CD4-positive, alpha-beta T cell (primary cell): ENCODE measurements around the gene ADCY10. TPM values are rescaled to one million over a fixed set of nuclear protein-coding genes. Genes with fewer than 3 reads are reported as not detected.

Experiments used
- ATAC-seq: fragments of 200-7000 bp; cut with Tn5 transposase; one replicate; pipeline ENCODE4 v1.10.0; 2022; ENCODE audit warnings: mild to moderate bottlenecking; ENCODE audit not compliant: poor library complexity
- CTCF ChIA-PET: fragments of 350-600 bp; sonication (Branson Sonifier 250); formaldehyde crosslinking; loops from one replicate; lab custom pipeline; 2021; ENCODE audit warnings: antibody characterized with exemption, inconsistent platforms; lab: Charles Lee
- POLR2A ChIA-PET: fragments of 350-600 bp; sonication (Branson Sonifier 250); formaldehyde crosslinking; loops from one replicate; lab custom pipeline; 2021; ENCODE audit warnings: antibody characterized with exemption, inconsistent platforms; lab: Charles Lee
- DNase-seq, 14 experiments: peaks; one replicate each; pipeline ENCODE4 v3.0.0-alpha.2; 2013 to 2020; ENCODE audit warnings: mixed read lengths in 2 of 14
- H3K27ac ChIP-seq, 2 donors: one replicate each; pipeline versions ENCODE4 v1.5.1 to v1.7.0; 2013; ENCODE audit warnings: low read length in 2 of 2, low read depth in 1 of 2, mild to moderate bottlenecking in 1 of 2
- H3K27me3 ChIP-seq, 2 experiments: 1 replicate in 1 of 2; 2 replicates in 1 of 2; pipeline versions ENCODE4 v1.6.1 to v1.7.0; 2013; ENCODE audit warnings: low read length in 2 of 2, control low read depth in 1 of 2, mild to moderate bottlenecking in 1 of 2, moderate library complexity in 1 of 2; ENCODE audit not compliant: insufficient read depth in 2 of 2, control insufficient read depth in 1 of 2
- H3K36me3 ChIP-seq: one replicate; pipeline ENCODE4 v1.6.1; 2013; ENCODE audit warnings: low read length, control low read depth; ENCODE audit not compliant: insufficient read depth
- H3K4me1 ChIP-seq: one replicate; pipeline ENCODE4 v1.6.1; 2013; ENCODE audit warnings: low read length, control low read depth; ENCODE audit not compliant: insufficient read depth
- H3K4me3 ChIP-seq: one replicate; pipeline ENCODE4 v1.5.1; 2013; ENCODE audit warnings: mild to moderate bottlenecking, low read length, moderate library complexity
- H3K9me3 ChIP-seq, 2 experiments: 1 replicate in 1 of 2; 2 replicates in 1 of 2; pipeline versions ENCODE4 v1.6.1 to v1.7.0; 2013; ENCODE audit warnings: low read length in 2 of 2, mild to moderate bottlenecking in 2 of 2, control low read depth in 1 of 2, moderate library complexity in 1 of 2; ENCODE audit not compliant: control insufficient read depth in 1 of 2, insufficient read depth in 1 of 2
- H3K27ac Mint-ChIP-seq: one replicate; pipeline ENCODE4 v1.8.0; 2020; ENCODE audit warnings: mixed read lengths
- H3K27me3 Mint-ChIP-seq: one replicate; pipeline ENCODE4 v1.8.0; 2021; ENCODE audit warnings: mixed read lengths
- H3K36me3 Mint-ChIP-seq: one replicate; pipeline ENCODE4 v1.8.0; 2021; ENCODE audit warnings: low read depth, mixed read lengths
- H3K4me1 Mint-ChIP-seq: one replicate; pipeline ENCODE4 v1.8.0; 2021; ENCODE audit warnings: low read depth, mixed read lengths
- H3K4me3 Mint-ChIP-seq: one replicate; pipeline ENCODE4 v1.8.0; 2020; ENCODE audit warnings: mild to moderate bottlenecking, mixed read lengths
- H3K9me3 Mint-ChIP-seq: one replicate; pipeline ENCODE4 v1.8.0; 2020; ENCODE audit warnings: mixed read lengths
- intact Hi-C, 2 experiments: fragments of 100-400 bp; cut with DNase I in 1 of 2; cut with micrococcal nuclease in 1 of 2; formaldehyde crosslinking; loops; one replicate each; pipeline versions ENCODE4 v1.15.1 to v1.9.0; 2023 to 2025; cut with DNase I, micrococcal nuclease
- total RNA-seq, 174 experiments: library from RNA in 2 of 174; stranded (reverse) in 2 of 174; gene quantifications; one replicate each; pipeline ENCODE4 v1.2.3 and lab custom pipeline; 2021 to 2026
- TF ChIP-seq, protein P1 (sequence below): fragments of 200-600 bp; IDR thresholded peaks from one replicate; pipeline ENCODE4 v1.8.0; 2022; ENCODE audit warnings: antibody characterized with exemption, mild to moderate bottlenecking

ADCY10 gene
- total RNA-seq, 2 experiments from 2014 or later, result 0.11 to 0.52 TPM

DNA sequence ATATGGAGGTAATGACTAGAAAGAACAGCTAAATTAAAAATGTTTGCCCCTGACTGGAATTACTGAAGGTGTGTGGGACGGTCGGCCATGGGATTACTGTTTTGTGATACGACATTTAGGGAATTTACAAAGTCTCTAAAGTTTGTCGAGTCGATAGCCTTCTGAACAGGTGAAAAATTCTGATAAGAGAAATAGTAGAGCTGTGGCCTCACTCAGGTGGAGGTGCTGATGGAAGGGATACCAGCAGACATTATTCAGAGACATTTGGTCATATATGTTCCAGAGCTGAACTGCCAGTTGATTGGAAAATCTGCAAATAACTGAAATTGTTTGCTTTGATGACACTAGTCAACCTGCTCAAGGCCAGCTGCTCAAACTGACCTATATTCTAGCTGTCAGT lies 71.1 kb downstream of the ADCY10 start:
- no peaks in the 10 kb centered on the region for H3K36me3 ChIP-seq
- no peak overlapping the region for H3K4me3 Mint-ChIP-seq
- ATAC-seq (no peak), DNase-seq (no peak)
- no peaks in the 10 kb centered on the region for H3K4me1 Mint-ChIP-seq
- H3K27ac Mint-ChIP-seq, result no peak overlapping the region
- ChIA-PET POLR2A (no interaction called here), CTCF (no interaction called here)
- no peaks in the 10 kb centered on the region for H3K4me1 ChIP-seq
- H3K27me3 Mint-ChIP-seq, result no peaks in the 10 kb centered on the region
- no peaks in the 10 kb centered on the region for H3K36me3 Mint-ChIP-seq
- no peaks in the 10 kb centered on the region for H3K9me3 Mint-ChIP-seq
- no peak overlapping the region for H3K4me3 ChIP-seq
- TF ChIP-seq, protein P1, sequence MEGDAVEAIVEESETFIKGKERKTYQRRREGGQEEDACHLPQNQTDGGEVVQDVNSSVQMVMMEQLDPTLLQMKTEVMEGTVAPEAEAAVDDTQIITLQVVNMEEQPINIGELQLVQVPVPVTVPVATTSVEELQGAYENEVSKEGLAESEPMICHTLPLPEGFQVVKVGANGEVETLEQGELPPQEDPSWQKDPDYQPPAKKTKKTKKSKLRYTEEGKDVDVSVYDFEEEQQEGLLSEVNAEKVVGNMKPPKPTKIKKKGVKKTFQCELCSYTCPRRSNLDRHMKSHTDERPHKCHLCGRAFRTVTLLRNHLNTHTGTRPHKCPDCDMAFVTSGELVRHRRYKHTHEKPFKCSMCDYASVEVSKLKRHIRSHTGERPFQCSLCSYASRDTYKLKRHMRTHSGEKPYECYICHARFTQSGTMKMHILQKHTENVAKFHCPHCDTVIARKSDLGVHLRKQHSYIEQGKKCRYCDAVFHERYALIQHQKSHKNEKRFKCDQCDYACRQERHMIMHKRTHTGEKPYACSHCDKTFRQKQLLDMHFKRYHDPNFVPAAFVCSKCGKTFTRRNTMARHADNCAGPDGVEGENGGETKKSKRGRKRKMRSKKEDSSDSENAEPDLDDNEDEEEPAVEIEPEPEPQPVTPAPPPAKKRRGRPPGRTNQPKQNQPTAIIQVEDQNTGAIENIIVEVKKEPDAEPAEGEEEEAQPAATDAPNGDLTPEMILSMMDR, result no peak
- H3K27me3 ChIP-seq, result no peaks in the 10 kb centered on the region
- intact Hi-C loops, result no loop called here
- H3K9me3 ChIP-seq, result no peaks in the 10 kb centered on the region
- H3K27ac ChIP-seq, result no peak overlapping the region

DNA sequence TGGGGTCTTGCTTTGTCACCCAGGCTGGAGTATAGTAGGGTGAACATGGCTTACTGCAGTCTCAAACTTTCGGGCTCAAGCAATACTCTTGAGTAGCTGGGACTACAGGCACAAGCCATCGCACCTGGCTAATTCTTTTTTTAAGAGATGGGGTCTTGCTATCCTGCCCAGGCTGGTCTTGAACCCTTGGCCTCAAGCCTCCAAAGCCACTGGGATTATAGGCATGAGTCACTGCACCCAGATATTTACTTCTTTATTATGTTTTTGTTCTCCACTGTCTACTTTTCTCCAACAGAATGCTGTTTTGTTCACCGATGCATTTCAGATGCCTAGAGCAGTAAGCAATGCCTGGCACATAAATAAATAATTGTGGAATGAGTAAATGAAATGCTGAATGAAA lies 72.4 kb downstream of the ADCY10 start:
- Histone ChIP-seq H3K27me3 (no peaks in the 10 kb centered on the region), H3K4me3 (no peak overlapping the region), H3K9me3 (no peaks in the 10 kb centered on the region), H3K4me1 (no peaks in the 10 kb centered on the region), H3K36me3 (no peaks in the 10 kb centered on the region), H3K27ac (no peak overlapping the region)
- H3K4me3 Mint-ChIP-seq, result no peak overlapping the region
- H3K4me1 Mint-ChIP-seq, result no peaks in the 10 kb centered on the region
- ChIA-PET CTCF (no interaction called here), POLR2A (no interaction called here)
- intact Hi-C loops, result no loop called here
- ATAC-seq (no peak), DNase-seq (no peak)
- TF ChIP-seq, protein P1, result no peak
- no peaks in the 10 kb centered on the region for H3K27me3 Mint-ChIP-seq
- H3K36me3 Mint-ChIP-seq, result no peaks in the 10 kb centered on the region
- H3K9me3 Mint-ChIP-seq, result no peaks in the 10 kb centered on the region
- no peak overlapping the region for H3K27ac Mint-ChIP-seq

DNA sequence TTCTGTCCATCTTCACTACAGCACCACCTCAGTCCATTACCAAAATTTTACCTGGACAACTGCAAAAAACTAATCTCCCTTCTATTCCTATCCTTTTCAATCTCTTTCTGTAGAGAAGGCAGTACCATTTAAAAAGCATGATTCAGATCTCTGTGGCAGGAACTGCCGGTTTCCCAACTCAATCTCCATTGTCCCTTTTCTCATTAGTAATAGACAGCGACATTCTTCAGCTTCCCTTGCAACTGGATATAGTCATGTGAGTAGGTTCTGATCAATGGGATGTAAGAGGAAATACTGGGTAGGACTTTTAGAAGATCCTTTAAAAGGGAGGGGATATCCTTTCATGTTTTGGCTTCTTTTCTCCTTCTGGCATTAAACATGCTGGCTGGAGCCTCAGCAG lies 74.9 kb downstream of the ADCY10 start:
- Mint-ChIP-seq H3K4me1 (no peaks in the 10 kb centered on the region), H3K36me3 (no peaks in the 10 kb centered on the region), H3K27me3 (no peaks in the 10 kb centered on the region), H3K4me3 (no peak overlapping the region), H3K9me3 (no peaks in the 10 kb centered on the region), H3K27ac (no peak overlapping the region)
- intact Hi-C loops, result no loop called here
- no peak overlapping the region for H3K4me3 ChIP-seq
- DNase-seq (no peak), ATAC-seq (no peak)
- POLR2A ChIA-PET, result no interaction called here
- no peak overlapping the region for H3K27ac ChIP-seq
- CTCF ChIA-PET, result no interaction called here
- TF ChIP-seq, protein P1, result no peak
- H3K36me3 ChIP-seq, result no peaks in the 10 kb centered on the region
- no peaks in the 10 kb centered on the region for H3K27me3 ChIP-seq
- H3K4me1 ChIP-seq, result no peaks in the 10 kb centered on the region
- H3K9me3 ChIP-seq, result no peaks in the 10 kb centered on the region
